Measurements from ENCODE around the gene LIX1L.

Gene LIX1L

GRCh38 chr1:145962157-145963102 is 4.6 kb upstream of the LIX1L start:
- no CpG with 5 or more reads among the region's 36 CpGs for WGBS (ENCODE audit: extremely low coverage, insufficient coverage, insufficient read length)
- Histone ChIP-seq H4K91ac (ENCODE audit: low read depth, low read length) (no peak overlapping the region), H3K9me3 (ENCODE audit: insufficient read depth, low read depth, low read length) (peaks cover 2% of the 10 kb centered on the region), H3K27me3 (ENCODE audit: insufficient read depth, low read length) (peaks cover 37% of the 10 kb centered on the region), H3K79me1 (ENCODE audit: low read length) (peaks cover 6% of the 10 kb centered on the region), H3K4me1 (ENCODE audit: control insufficient read depth in 1 of 2, insufficient read depth in 2 of 2, low read length in 2 of 2) (peaks cover 15 to 26% of the 10 kb centered on the region in 2 experiments), H4K12ac (ENCODE audit: low read depth, low read length) (no peak overlapping the region), H4K8ac (ENCODE audit: low read depth, low read length) (no peak overlapping the region), H3K36me3 (ENCODE audit: control insufficient read depth in 1 of 2, insufficient read depth in 2 of 2, low read length in 2 of 2) (no peaks in the 10 kb centered on the region), H3K4me3 (ENCODE audit: low read depth, low read length) (no peak overlapping the region), H3K79me2 (ENCODE audit: control insufficient read depth, insufficient read depth, low read length, poor library complexity) (no peaks in the 10 kb centered on the region), H3K9ac (ENCODE audit: low read length) (no peak overlapping the region), H3K23ac (ENCODE audit: low read length) (no peak overlapping the region), H2AFZ (ENCODE audit: insufficient read depth, low read length, poor library complexity) (no peak overlapping the region), H2BK5ac (ENCODE audit: low read depth, low read length, poor library complexity) (no peak overlapping the region), H3K18ac (ENCODE audit: low read length) (no peak overlapping the region), H2BK120ac (ENCODE audit: insufficient read depth, low read length, poor library complexity) (no peak overlapping the region), H3K27ac (ENCODE audit: low read depth, low read length) (no peak overlapping the region), H2AK5ac (ENCODE audit: low read length) (no peak overlapping the region), H2BK12ac (ENCODE audit: low read length) (no peak overlapping the region), H3K4me2 (ENCODE audit: low read length) (peak overlapping the region; percentile 94), H3K4ac (ENCODE audit: low read depth, low read length) (no peak overlapping the region), H3K14ac (ENCODE audit: low read length) (no peak overlapping the region)
- DNase-seq = peak in 1 of 2 donors; percentile 24

- Histone ChIP-seq H3K4me1 (ENCODE audit: control insufficient read depth in 1 of 2, insufficient read depth in 2 of 2, low read length in 2 of 2) (peaks cover 16 to 26% of the 10 kb centered on the region in 2 experiments), H3K9me3 (ENCODE audit: insufficient read depth, low read depth, low read length) (peaks cover 2% of the 10 kb centered on the region), H2AK5ac (ENCODE audit: low read length) (no peak overlapping the region), H3K79me2 (ENCODE audit: control insufficient read depth, insufficient read depth, low read length, poor library complexity) (no peaks in the 10 kb centered on the region), H4K12ac (ENCODE audit: low read depth, low read length) (no peak overlapping the region), H3K9ac (ENCODE audit: low read length) (no peak overlapping the region), H2BK5ac (ENCODE audit: low read depth, low read length, poor library complexity) (no peak overlapping the region), H3K18ac (ENCODE audit: low read length) (no peak overlapping the region), H4K8ac (ENCODE audit: low read depth, low read length) (no peak overlapping the region), H3K36me3 (ENCODE audit: control insufficient read depth in 1 of 2, insufficient read depth in 2 of 2, low read length in 2 of 2) (no peaks in the 10 kb centered on the region), H3K4me2 (ENCODE audit: low read length) (peak overlapping the region; percentile 94), H3K14ac (ENCODE audit: low read length) (no peak overlapping the region), H3K27me3 (ENCODE audit: insufficient read depth, low read length) (peaks cover 40% of the 10 kb centered on the region), H3K4me3 (ENCODE audit: low read depth, low read length) (peak overlapping the region; percentile 77), H3K23ac (ENCODE audit: low read length) (no peak overlapping the region), H2BK120ac (ENCODE audit: insufficient read depth, low read length, poor library complexity) (no peak overlapping the region), H3K79me1 (ENCODE audit: low read length) (peaks cover 6% of the 10 kb centered on the region), H3K27ac (ENCODE audit: low read depth, low read length) (no peak overlapping the region), H4K91ac (ENCODE audit: low read depth, low read length) (no peak overlapping the region), H3K4ac (ENCODE audit: low read depth, low read length) (no peak overlapping the region), H2BK12ac (ENCODE audit: low read length) (no peak overlapping the region), H2AFZ (ENCODE audit: insufficient read depth, low read length, poor library complexity) (no peak overlapping the region)
- WGBS (ENCODE audit: extremely low coverage, insufficient coverage, insufficient read length) = no CpG with 5 or more reads among the region's 57 CpGs
- peak in 1 of 2 donors; percentile 29 for DNase-seq
These were observed 3.8 kb upstream of the LIX1L start for GRCh38 chr1:145961425-145962156.

GRCh38 chr1:145961109-145961424 is 3.2 kb upstream of the LIX1L start:
- Histone ChIP-seq H3K23ac (ENCODE audit: low read length) (no peak overlapping the region), H3K36me3 (ENCODE audit: control insufficient read depth in 1 of 2, insufficient read depth in 2 of 2, low read length in 2 of 2) (no peaks in the 10 kb centered on the region), H3K27ac (ENCODE audit: low read depth, low read length) (no peak overlapping the region), H3K27me3 (ENCODE audit: insufficient read depth, low read length) (peaks cover 40% of the 10 kb centered on the region), H2BK5ac (ENCODE audit: low read depth, low read length, poor library complexity) (no peak overlapping the region), H3K79me1 (ENCODE audit: low read length) (peaks cover 6% of the 10 kb centered on the region), H3K4me2 (ENCODE audit: low read length) (peak overlapping the region; percentile 94), H2AK5ac (ENCODE audit: low read length) (no peak overlapping the region), H3K4me1 (ENCODE audit: control insufficient read depth in 1 of 2, insufficient read depth in 2 of 2, low read length in 2 of 2) (peaks cover 16 to 26% of the 10 kb centered on the region in 2 experiments), H3K9ac (ENCODE audit: low read length) (no peak overlapping the region), H4K91ac (ENCODE audit: low read depth, low read length) (no peak overlapping the region), H3K79me2 (ENCODE audit: control insufficient read depth, insufficient read depth, low read length, poor library complexity) (no peaks in the 10 kb centered on the region), H4K8ac (ENCODE audit: low read depth, low read length) (peak overlapping the region; percentile 48), H4K12ac (ENCODE audit: low read depth, low read length) (no peak overlapping the region), H3K14ac (ENCODE audit: low read length) (no peak overlapping the region), H2BK120ac (ENCODE audit: insufficient read depth, low read length, poor library complexity) (no peak overlapping the region), H3K4ac (ENCODE audit: low read depth, low read length) (no peak overlapping the region), H2BK12ac (ENCODE audit: low read length) (no peak overlapping the region), H3K18ac (ENCODE audit: low read length) (no peak overlapping the region), H3K9me3 (ENCODE audit: insufficient read depth, low read depth, low read length) (peaks cover 2% of the 10 kb centered on the region), H3K4me3 (ENCODE audit: low read depth, low read length) (peak overlapping the region; percentile 77), H2AFZ (ENCODE audit: insufficient read depth, low read length, poor library complexity) (no peak overlapping the region)
- no peak for DNase-seq
- WGBS (ENCODE audit: extremely low coverage, insufficient coverage, insufficient read length) = no CpG with 5 or more reads among the region's 22 CpGs

GRCh38 chr1:145960468-145961108 is 2.8 kb upstream of the LIX1L start:
- H3K9ac ChIP-seq (ENCODE audit: low read length) = peak overlapping the region; percentile 70

More at GRCh38 chr1:145960468-145961108, 2.8 kb upstream of the LIX1L start:
- no peaks in the 10 kb centered on the region for H3K36me3 ChIP-seq (ENCODE audit: control insufficient read depth in 1 of 2, insufficient read depth in 2 of 2, low read length in 2 of 2)
- H4K91ac ChIP-seq (ENCODE audit: low read depth, low read length) = no peak overlapping the region
- H2BK12ac ChIP-seq (ENCODE audit: low read length) = no peak overlapping the region
- H3K4me2 ChIP-seq (ENCODE audit: low read length) = peak overlapping the region; percentile 94
- peak; percentile 56 to 72 for DNase-seq
- peaks cover 6% of the 10 kb centered on the region for H3K79me1 ChIP-seq (ENCODE audit: low read length)
- no peak overlapping the region for H2BK5ac ChIP-seq (ENCODE audit: low read depth, low read length, poor library complexity)
- no peak overlapping the region for H2AK5ac ChIP-seq (ENCODE audit: low read length)
- H3K4ac ChIP-seq (ENCODE audit: low read depth, low read length) = no peak overlapping the region
- H3K27me3 ChIP-seq (ENCODE audit: insufficient read depth, low read length) = peaks cover 44% of the 10 kb centered on the region
- H4K12ac ChIP-seq (ENCODE audit: low read depth, low read length) = no peak overlapping the region
- WGBS (ENCODE audit: extremely low coverage, insufficient coverage, insufficient read length) = no CpG with 5 or more reads among the region's 44 CpGs
- H2AFZ ChIP-seq (ENCODE audit: insufficient read depth, low read length, poor library complexity) = peak overlapping the region; percentile 77
- H3K4me1 ChIP-seq (ENCODE audit: control insufficient read depth in 1 of 2, insufficient read depth in 2 of 2, low read length in 2 of 2) = peaks cover 16 to 26% of the 10 kb centered on the region in 2 experiments
- H3K9me3 ChIP-seq (ENCODE audit: insufficient read depth, low read depth, low read length) = peaks cover 2% of the 10 kb centered on the region
- peak overlapping the region; percentile 77 for H3K4me3 ChIP-seq (ENCODE audit: low read depth, low read length)
- no peak overlapping the region for H3K18ac ChIP-seq (ENCODE audit: low read length)
- H3K27ac ChIP-seq (ENCODE audit: low read depth, low read length) = no peak overlapping the region
- no peak overlapping the region for H3K23ac ChIP-seq (ENCODE audit: low read length)
- H4K8ac ChIP-seq (ENCODE audit: low read depth, low read length) = peak overlapping the region; percentile 48
- H3K14ac ChIP-seq (ENCODE audit: low read length) = no peak overlapping the region
- no peak overlapping the region for H2BK120ac ChIP-seq (ENCODE audit: insufficient read depth, low read length, poor library complexity)
- no peaks in the 10 kb centered on the region for H3K79me2 ChIP-seq (ENCODE audit: control insufficient read depth, insufficient read depth, low read length, poor library complexity)

Data from trophoblast cell (in vitro differentiated cells and primary cell).